Activated CD4-positive, alpha-beta T cell treated with anti-CD3 and anti-CD28 coated beads for 48 hours (primary cell): ENCODE measurements around the gene SCLY.

ENCODE experiments used
- DNase-seq: peaks from one replicate; pipeline ENCODE4 v3.0.0-alpha.2; 2020

Gene SCLY

DNA sequence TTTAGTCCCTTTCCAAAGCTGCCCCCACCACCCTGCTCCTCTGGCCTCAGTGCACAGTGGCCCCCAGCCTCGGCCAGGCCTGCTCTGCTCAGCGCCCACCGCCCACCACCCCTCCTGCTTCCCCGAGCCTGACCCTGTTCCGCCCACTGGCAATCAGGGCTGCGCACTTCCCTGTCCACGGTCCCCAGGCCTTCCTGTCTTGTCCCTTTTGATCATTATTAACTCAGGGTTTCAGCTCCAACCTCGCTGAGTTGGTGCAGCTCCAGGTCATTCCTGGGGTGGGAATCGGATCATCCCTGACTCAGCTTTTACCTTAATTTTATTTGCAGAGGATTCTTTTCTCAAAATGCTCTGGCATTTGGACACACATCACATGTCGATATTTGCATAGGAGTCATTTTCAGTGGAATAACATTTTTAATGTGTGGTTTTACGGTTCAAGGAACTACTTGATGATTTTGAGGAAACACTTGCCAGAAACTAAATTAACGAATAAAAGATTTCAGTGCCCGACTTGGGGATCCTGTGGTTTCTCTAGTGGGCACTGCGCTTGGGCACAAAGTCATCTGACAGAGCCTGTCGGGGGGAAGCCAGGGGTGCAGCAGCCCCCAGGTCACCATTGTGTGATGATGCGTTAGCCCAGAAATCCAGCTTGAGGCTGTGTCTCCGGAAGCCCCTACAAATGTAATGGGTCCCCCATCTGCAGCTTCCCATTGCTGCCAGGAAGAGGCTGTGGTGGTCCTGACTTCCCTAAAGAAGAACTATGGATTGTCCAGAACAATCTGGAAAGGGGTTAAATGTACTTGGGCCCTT lies 38.3 kb downstream of the SCLY start:
- DNase-seq, result no peak

- no peak for DNase-seq
Observed at GRCh38 chr2:238099714-238100048, 38.9 kb downstream of the SCLY start.

- no peak for DNase-seq
Observed at GRCh38 chr2:238100049-238100820, 39.4 kb downstream of the SCLY start, which contains the start of gene ESPNL. Gene ESPNL (plus strand): TSS chr2:238100340. CDS start chr2:238100420, 80 bp downstream.

DNA sequence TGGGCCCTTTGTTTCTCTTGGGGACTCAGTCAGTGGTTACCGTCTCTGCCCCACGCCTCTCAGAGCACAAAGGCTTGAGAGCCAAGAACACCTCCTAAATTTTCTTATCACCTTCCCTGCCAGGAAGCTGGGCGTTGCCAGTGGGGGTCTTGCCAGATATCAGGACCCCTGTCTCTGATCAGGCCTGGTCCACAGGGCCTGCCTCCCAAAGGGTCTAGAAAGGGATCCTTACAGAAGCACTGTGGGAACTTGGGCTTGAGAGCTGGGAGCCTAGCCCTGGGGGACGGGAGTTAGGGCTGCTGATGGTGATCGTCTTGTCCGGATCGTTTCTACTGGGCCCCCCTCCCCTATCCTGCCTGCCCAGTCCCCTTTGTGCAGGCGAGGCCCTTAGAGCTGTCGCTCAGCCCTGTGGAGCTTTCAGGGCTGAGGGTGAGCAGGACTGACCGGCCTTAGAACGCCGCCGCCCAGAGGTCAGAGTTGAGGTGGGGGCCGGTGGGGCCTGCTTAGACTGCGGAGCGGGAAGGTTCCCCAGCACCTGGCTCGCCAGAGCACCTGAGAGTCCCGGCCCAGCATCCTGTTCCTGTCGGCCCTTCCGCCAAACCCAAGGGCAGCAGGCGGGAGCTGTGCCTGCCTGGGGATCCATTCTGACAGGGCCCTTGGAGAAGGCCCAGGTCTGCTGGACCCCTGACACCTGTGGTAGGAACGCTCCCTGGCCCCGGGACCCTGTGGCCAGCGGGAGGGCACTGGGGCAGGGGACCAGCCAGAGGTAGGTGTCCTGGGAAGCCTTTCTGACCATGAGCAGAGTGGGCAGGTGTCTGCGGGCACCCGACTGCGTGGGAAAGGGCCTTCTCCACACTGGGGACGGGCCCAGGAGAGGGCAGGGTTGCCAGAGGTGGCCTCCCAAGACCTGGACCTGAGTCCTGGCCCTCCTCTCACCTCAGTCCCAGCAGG lies 40.3 kb downstream of the SCLY start:
- DNase-seq, result no peak

GRCh38 chr2:238101891-238102841 lies 41.4 kb downstream of the SCLY start:
- DNase-seq, result no peak

GRCh38 chr2:238102865-238103264 lies 42.1 kb downstream of the SCLY start:
- no peak for DNase-seq

DNA sequence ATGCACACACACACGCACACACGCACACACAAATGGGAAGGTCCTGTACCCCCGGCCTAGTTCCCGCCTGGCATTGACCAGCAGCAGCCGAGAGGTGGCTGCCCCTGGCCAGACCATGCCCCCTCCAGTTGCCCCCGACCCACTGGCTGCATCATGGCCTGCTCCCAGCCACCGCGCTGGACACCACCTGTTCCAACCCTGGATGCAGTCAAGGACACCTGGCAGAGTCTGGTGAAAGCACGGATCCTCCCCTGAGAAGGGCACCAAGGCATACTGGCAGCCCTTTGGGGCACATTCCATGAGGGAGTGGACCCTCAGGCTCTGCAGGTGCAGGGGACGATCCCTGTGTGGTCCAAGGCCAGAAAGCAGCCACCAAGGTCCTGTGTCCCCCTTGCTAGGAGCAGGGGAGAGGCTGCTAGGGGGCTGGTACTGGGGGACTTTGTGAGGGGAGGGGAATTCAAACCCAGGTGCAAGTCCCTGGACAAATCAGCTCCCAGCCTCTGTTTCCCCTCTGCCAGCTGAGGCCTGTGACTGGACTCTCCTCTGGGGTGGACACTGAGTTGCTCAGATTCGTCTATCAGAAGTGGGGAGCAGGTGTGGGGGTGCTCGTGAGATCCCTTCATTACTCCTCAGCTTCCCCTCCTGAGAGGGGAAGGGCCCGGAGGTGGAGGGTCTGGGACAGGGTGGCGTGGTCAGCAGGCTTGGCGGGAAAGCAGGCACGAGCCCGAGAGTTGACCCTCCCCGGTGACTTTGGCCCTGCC lies 42.8 kb downstream of the SCLY start:
- no peak for DNase-seq

GRCh38 chr2:238104226-238104690 lies 43.5 kb downstream of the SCLY start:
- no peak for DNase-seq

DNA sequence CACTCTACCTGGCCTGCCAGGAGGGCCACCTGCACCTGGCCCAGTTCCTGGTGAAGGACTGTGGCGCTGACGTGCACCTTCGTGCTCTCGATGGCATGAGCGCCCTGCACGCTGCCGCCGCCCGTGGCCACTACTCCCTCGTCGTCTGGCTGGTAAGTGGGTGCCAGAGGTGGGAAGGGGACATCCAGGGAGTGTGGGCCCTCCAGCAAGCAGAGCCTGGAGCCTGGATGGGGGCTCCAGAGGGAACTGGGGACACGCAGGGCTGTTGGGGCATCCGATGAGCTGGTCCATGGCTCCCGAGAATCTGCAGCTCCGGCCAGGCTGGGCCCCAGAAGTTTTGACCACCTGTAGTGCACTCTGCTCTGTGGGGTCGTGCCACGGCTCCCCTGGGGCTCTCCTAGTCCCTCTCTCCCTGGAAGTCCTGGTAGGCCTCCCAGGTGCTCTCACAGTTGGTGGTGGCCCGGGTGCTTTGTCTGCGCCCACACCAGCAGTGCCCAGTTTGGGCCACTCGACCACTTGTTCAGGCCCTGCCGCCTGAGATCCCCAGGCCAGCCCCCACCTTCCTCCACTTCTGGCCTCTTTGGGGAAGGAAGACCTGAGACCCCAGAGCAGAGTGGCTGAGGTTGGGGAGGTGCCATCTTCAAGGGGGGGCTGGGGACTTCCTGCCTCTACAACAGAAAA lies 44.0 kb downstream of the SCLY start:
- DNase-seq, result no peak

- DNase-seq, result no peak
Observed at GRCh38 chr2:238105506-238106338, 44.9 kb downstream of the SCLY start.

DNA sequence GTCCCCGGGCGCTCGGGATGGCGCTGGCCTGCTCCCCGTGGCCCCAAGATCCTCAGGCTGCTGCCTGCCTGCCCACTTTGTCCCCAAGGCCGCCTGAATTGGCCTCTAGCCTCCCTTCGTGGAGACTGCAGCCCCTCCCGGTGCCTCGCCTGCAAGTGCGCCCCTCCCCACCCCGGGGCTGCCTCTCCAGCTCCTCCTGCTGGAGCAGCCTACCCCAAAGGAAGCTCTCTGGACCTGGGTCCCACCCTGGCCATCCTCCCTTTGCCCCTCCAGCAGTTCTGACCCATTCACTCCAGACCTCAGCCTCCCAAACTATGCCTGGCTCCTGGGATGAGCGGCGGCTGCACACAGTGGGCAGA lies 45.5 kb downstream of the SCLY start:
- DNase-seq, result no peak

- DNase-seq, result peak; percentile 27
Observed at GRCh38 chr2:238106698-238107524, 46.1 kb downstream of the SCLY start.

- DNase-seq, result no peak
Observed at GRCh38 chr2:238107525-238108422, 47.0 kb downstream of the SCLY start.

- peak; percentile 25 for DNase-seq
Observed at GRCh38 chr2:238108423-238109183, 47.8 kb downstream of the SCLY start.

- DNase-seq, result no peak
Observed at GRCh38 chr2:238113611-238114010, 52.8 kb downstream of the SCLY start.

DNA sequence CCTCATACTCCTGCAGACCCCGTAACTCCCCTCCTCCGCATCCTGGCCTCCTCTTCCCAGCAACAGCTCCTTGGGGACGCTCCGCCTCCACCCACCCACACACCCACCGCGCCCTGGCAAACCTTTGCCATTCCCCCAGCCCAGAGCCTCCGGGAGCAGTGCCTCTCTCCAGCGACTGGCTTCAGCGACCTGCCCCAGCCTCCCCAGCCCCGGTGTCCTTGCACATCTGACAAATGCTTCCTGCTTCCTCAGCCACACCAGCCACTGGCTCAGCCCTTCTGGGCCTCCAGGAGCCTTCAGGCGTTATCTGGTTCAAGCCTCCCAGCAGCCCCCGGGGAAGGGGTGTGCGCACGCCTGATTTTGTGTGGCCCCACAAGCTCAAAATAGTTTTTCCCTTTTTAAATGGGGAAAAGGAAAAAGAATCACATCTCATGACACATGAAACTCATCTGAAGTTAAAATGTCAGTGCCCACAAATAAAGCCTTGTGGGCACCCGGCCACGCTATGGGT lies 53.6 kb downstream of the SCLY start:
- no peak for DNase-seq
